DLD1 (cell line): ENCODE measurements around the gene LSM4.
"Not testable (repeated sequence)": the region's sequence is repeated elsewhere in the genome, so short reads cannot be mapped to it uniquely, and the experiment has no call there.

ENCODE experiments used
- in situ Hi-C: cut with HindIII; loops from 2 replicates; pipeline ENCODE4 v1.10.0; 2017; ENCODE audit warnings: low sequenced_read_pairs

Gene LSM4

GRCh38 chr19:18322759-18323460 is at the start of gene LSM4:
Gene LSM4 (minus strand): TSS chr19:18323076. CDS start chr19:18323020, 56 bp downstream.
- in situ Hi-C loops = no loop called here

- in situ Hi-C loops = no loop called here
Measured at GRCh38 chr19:18368504-18369222, 45.8 kb upstream of the LSM4 start.

- in situ Hi-C loops = no loop called here
Measured at GRCh38 chr19:18366021-18366435, 43.2 kb upstream of the LSM4 start.

- in situ Hi-C loops = no loop called here
Measured at GRCh38 chr19:18364826-18365528, 42.1 kb upstream of the LSM4 start.

GRCh38 chr19:18364277-18364825 is 41.5 kb upstream of the LSM4 start:
- in situ Hi-C loops = not testable (repeated sequence)

- in situ Hi-C loops = no loop called here
Measured at GRCh38 chr19:18363787-18364186, 40.9 kb upstream of the LSM4 start.

GRCh38 chr19:18362934-18363542 is 40.2 kb upstream of the LSM4 start:
- in situ Hi-C loops = no loop called here

- in situ Hi-C loops = no loop called here
Measured at GRCh38 chr19:18361646-18362045, 38.8 kb upstream of the LSM4 start.

GRCh38 chr19:18357041-18357440 is 34.2 kb upstream of the LSM4 start:
- in situ Hi-C loops = no loop called here

- in situ Hi-C loops = not testable (repeated sequence)
Measured at GRCh38 chr19:18354743-18355142, 31.9 kb upstream of the LSM4 start.

GRCh38 chr19:18353378-18354005 is 30.6 kb upstream of the LSM4 start:
- in situ Hi-C loops = no loop called here

- in situ Hi-C loops = no loop called here
Measured at GRCh38 chr19:18351544-18351943, 28.7 kb upstream of the LSM4 start.

- in situ Hi-C loops = no loop called here
Measured at GRCh38 chr19:18350490-18350889, 27.6 kb upstream of the LSM4 start.

GRCh38 chr19:18349524-18350128 is 26.8 kb upstream of the LSM4 start:
- in situ Hi-C loops = no loop called here

GRCh38 chr19:18348818-18349339 is 26.0 kb upstream of the LSM4 start:
- in situ Hi-C loops = not testable (repeated sequence)

- in situ Hi-C loops = no loop called here
Measured at GRCh38 chr19:18348171-18348570, 25.3 kb upstream of the LSM4 start.

GRCh38 chr19:18346091-18346490 is 23.2 kb upstream of the LSM4 start:
- in situ Hi-C loops = no loop called here

- in situ Hi-C loops = no loop called here
Measured at GRCh38 chr19:18345296-18345695, 22.4 kb upstream of the LSM4 start.

GRCh38 chr19:18344582-18344950 is 21.7 kb upstream of the LSM4 start:
- in situ Hi-C loops = no loop called here

GRCh38 chr19:18342090-18342632 is 19.3 kb upstream of the LSM4 start:
- in situ Hi-C loops = no loop called here
